ENCODE data around the gene ME2. TPM values are rescaled to one million over a fixed set of nuclear protein-coding genes. Genes with fewer than 3 reads are reported as not detected.

ME2 gene
- total and polyA plus RNA-seq, 2 of the 8 experiments (the other 6 are each of a cell fraction or from before 2014, with no cell fraction given), result 54.7 to 66.9 TPM

DNA sequence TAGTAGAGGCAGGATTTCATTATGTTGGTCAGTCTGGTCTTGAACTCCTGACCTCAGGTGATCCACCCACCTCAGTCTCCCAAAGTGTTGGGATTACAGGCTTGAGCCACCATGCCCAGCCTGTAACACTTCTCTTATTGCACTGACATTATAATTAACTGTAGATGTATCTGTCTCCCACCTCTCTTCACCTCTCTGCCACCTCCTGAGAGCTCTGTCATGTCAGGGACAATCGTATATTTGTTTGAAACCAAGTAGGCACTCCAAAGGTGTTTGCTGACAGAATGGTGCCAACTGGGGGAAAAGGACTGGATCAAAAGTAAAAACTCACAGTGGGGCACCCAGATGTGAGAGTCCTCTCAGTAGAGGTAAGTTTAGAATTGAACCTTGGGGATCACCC, 17.3 kb upstream of the ME2 start:
- Histone ChIP-seq H3K27me3 (replicated peaks in 1 of 4; ENCODE audit: control insufficient read depth in 3 of 4, extremely low read depth in 1 of 4, insufficient read depth in 3 of 4, low read length in 3 of 4) (no peaks in the 10 kb centered on the region), H3K56ac (replicated peaks; ENCODE audit: insufficient read length, low read depth, low read length) (no peak overlapping the region), H2AK5ac (ENCODE audit: low read depth, low read length) (no peak overlapping the region), H3K4me2 (ENCODE audit: insufficient read depth in 1 of 2, low read depth in 2 of 2, low read length in 2 of 2) (no peak overlapping the region), H2BK5ac (ENCODE audit: low read depth, low read length) (no peak overlapping the region), H2BK15ac (ENCODE audit: low read length) (no peak overlapping the region), H3K9me3 (ENCODE audit: insufficient read depth in 2 of 2, low read depth in 1 of 2, low read length in 1 of 2) (no peaks in the 10 kb centered on the region), H4K91ac (replicated peaks; ENCODE audit: insufficient read length, low read length) (no peak overlapping the region), H3K4me3 (ENCODE audit: extremely low read depth in 1 of 4, insufficient read depth in 2 of 4, low read depth in 3 of 4, low read length in 4 of 4) (no peak overlapping the region), H3K79me1 (ENCODE audit: low read depth, low read length) (no peaks in the 10 kb centered on the region), H3K14ac (ENCODE audit: insufficient read length) (no peak overlapping the region), H3K4ac (replicated peaks; ENCODE audit: insufficient read length, low read depth, low read length) (no peak overlapping the region), H3K36me3 (ENCODE audit: control insufficient read depth in 2 of 4, insufficient read depth in 4 of 4, low read length in 3 of 4) (no peaks in the 10 kb centered on the region), H3K9ac (replicated peaks in 1 of 4; ENCODE audit: extremely low read depth in 1 of 4, low read depth in 3 of 4, low read length in 3 of 4) (no peak overlapping the region), H3K23me2 (ENCODE audit: low read depth, low read length) (no peaks in the 10 kb centered on the region; the same call in 1 of the 2 replicates), H2BK120ac (replicated peaks; ENCODE audit: low read depth, low read length) (no peak overlapping the region), H3K4me1 (replicated peaks in 1 of 4; ENCODE audit: control insufficient read depth in 3 of 4, insufficient read depth in 4 of 4, low read length in 3 of 4) (no peaks in the 10 kb centered on the region), H3K23ac (ENCODE audit: insufficient read length) (no peak overlapping the region), H2BK12ac (ENCODE audit: low read depth, low read length) (no peak overlapping the region), H4K8ac (ENCODE audit: extremely low read depth, insufficient read depth, low read length) (no peak overlapping the region), H3K27ac (ENCODE audit: low read depth, low read length) (no peak overlapping the region), H3K79me2 (ENCODE audit: control insufficient read depth in 1 of 2, insufficient read depth in 2 of 2, low read length in 2 of 2) (no peaks in the 10 kb centered on the region), H4K5ac (ENCODE audit: insufficient read length, low read depth, low read length) (no peak overlapping the region), H4K20me1 (replicated peaks in 1 of 2; ENCODE audit: control insufficient read depth in 1 of 2, insufficient read depth in 2 of 2, low read length in 2 of 2) (no peaks in the 10 kb centered on the region), H2AFZ (ENCODE audit: low read length) (no peak overlapping the region), H3K18ac (ENCODE audit: extremely low read depth, low read length) (no peak overlapping the region), H2BK20ac (ENCODE audit: low read length) (no peak overlapping the region)
- CTCF ChIA-PET (ENCODE audit: partially characterized antibody), result interaction anchor here (0.6 to 1.3 kb wide), 3 partner anchors 14 to 193 kb away, joined by 3 read pairs; no protein-coding TSS in a partner anchor
- DNase-seq (ENCODE audit: low read depth in 1 of 2, low spot score in 2 of 2) (no peak), FAIRE-seq (no peak)
- WGBS, 2 experiments (ENCODE audit: extremely low coverage in 1 of 2, insufficient coverage in 1 of 2, insufficient read length in 1 of 2, insufficient replicate concordance in 2 of 2, low coverage in 1 of 2, low lambda C conversion rate in 2 of 2, missing lambda C conversion rate in 1 of 2), result 87% methylated on average over 1 of the region's 1 CpG; no CpG with 5 or more reads in 1 of the 2 experiments
- POLR2A ChIA-PET (ENCODE audit: partially characterized antibody), result no interaction called here
- TF ChIP-seq CREB1 (IDR thresholded peaks at IDR 0.05) (no peak), CHD2 (IDR thresholded peaks at IDR 0.05; ENCODE audit: low read length) (no peak), SP2 (IDR thresholded peaks at IDR 0.05; ENCODE audit: low read length) (no peak), TEAD4 (IDR thresholded peaks at IDR 0.05; ENCODE audit: low read depth, low read length) (no peak), SIN3A (conservative IDR thresholded peaks at IDR 0.05 in 1 of 2, IDR thresholded peaks at IDR 0.05 in 1 of 2; ENCODE audit: low read depth in 1 of 2, low read length in 2 of 2) (no peak), RXRA (IDR thresholded peaks at IDR 0.05; ENCODE audit: insufficient read depth, low read depth, low read length) (no peak), NRF1 (IDR thresholded peaks at IDR 0.05; ENCODE audit: low read depth, low read length) (no peak), CBX5 (IDR thresholded peaks at IDR 0.05; ENCODE audit: low read depth, low read length) (no peak), SUZ12 (IDR thresholded peaks at IDR 0.05; ENCODE audit: low read length) (no peak), POLR2AphosphoS5 (IDR thresholded peaks at IDR 0.05; ENCODE audit: low read depth, low read length) (no peak)
- TF ChIP-seq, protein P1, sequence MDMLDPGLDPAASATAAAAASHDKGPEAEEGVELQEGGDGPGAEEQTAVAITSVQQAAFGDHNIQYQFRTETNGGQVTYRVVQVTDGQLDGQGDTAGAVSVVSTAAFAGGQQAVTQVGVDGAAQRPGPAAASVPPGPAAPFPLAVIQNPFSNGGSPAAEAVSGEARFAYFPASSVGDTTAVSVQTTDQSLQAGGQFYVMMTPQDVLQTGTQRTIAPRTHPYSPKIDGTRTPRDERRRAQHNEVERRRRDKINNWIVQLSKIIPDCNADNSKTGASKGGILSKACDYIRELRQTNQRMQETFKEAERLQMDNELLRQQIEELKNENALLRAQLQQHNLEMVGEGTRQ (IDR thresholded peaks at IDR 0.05; ENCODE audit: low read length), result no peak
- TF ChIP-seq, protein P2, sequence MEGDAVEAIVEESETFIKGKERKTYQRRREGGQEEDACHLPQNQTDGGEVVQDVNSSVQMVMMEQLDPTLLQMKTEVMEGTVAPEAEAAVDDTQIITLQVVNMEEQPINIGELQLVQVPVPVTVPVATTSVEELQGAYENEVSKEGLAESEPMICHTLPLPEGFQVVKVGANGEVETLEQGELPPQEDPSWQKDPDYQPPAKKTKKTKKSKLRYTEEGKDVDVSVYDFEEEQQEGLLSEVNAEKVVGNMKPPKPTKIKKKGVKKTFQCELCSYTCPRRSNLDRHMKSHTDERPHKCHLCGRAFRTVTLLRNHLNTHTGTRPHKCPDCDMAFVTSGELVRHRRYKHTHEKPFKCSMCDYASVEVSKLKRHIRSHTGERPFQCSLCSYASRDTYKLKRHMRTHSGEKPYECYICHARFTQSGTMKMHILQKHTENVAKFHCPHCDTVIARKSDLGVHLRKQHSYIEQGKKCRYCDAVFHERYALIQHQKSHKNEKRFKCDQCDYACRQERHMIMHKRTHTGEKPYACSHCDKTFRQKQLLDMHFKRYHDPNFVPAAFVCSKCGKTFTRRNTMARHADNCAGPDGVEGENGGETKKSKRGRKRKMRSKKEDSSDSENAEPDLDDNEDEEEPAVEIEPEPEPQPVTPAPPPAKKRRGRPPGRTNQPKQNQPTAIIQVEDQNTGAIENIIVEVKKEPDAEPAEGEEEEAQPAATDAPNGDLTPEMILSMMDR (IDR thresholded peaks at IDR 0.05; ENCODE audit: control extremely low read depth in 1 of 3, insufficient read depth in 1 of 3, low read depth in 1 of 3, low read length in 3 of 3), result no peak

Data from H1 (cell line).